ENCODE data around the gene IER5. TPM values are rescaled to one million over a fixed set of nuclear protein-coding genes. Genes with fewer than 3 reads are reported as not detected.

The IER5 gene
- total and polyA plus RNA-seq, 2 of the 13 experiments (the other 11 are each of a cell fraction or from before 2014, with no cell fraction given) = 2.5 to 3.5 TPM

DNA sequence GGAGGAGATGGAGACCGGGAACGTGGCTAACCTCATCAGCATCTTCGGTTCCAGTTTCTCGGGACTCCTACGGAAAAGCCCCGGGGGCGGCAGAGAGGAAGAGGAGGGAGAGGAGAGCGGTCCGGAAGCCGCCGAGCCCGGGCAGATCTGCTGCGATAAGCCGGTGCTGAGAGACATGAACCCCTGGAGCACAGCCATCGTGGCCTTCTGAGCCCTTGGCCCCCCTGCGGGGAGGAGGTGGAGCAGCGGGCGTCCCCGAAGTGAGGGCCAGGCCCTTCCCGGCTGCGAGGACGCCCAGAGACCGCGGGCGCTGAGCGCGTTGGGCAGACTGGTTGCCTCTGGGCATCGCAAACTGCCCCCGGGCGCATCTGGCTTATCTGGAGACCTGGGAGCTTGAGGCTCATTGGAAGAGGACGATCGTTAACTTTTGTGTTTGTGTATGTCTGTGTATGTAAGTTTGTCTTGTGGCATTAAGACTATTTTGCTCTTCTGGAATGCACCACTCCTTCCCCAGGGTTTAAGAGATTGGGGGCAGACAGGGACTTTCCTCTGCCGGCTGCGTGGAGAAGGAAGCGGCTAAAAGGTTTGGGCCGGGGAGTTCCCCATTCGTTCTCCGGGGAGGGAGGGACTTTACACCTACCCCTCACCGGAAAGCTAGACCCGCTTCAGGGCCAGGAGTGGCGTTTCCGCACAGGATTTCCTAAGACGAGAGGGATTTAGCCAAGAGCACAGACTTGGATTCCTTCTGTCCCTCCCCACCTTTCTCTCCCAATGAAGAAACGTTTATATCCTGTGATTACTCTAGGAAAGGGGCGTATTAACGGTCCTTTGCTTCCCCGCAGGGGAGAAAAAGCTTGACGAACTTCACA, 1.4 kb downstream of the IER5 start (continued):
- TF ChIP-seq ZBTB39 (CRISPR knock-in tag; IDR thresholded peaks at IDR 0.05) = 0 out of 2 replicates have a peak, but pooled peaks have one; percentile 36
- TF ChIP-seq PLRG1 (conservative IDR thresholded peaks at IDR 0.05) = no peak
- TF ChIP-seq ARID4A (CRISPR knock-in tag; IDR thresholded peaks at IDR 0.05; ENCODE audit: borderline replicate concordance) = peak; percentile 74
- no peak for TF ChIP-seq IRF1 (CRISPR knock-in tag; IDR thresholded peaks at IDR 0.05; ENCODE audit: low read depth)
- no peak for TF ChIP-seq ZNF670 (CRISPR knock-in tag; IDR thresholded peaks at IDR 0.05; ENCODE audit: borderline replicate concordance)
- TF ChIP-seq, protein P1, sequence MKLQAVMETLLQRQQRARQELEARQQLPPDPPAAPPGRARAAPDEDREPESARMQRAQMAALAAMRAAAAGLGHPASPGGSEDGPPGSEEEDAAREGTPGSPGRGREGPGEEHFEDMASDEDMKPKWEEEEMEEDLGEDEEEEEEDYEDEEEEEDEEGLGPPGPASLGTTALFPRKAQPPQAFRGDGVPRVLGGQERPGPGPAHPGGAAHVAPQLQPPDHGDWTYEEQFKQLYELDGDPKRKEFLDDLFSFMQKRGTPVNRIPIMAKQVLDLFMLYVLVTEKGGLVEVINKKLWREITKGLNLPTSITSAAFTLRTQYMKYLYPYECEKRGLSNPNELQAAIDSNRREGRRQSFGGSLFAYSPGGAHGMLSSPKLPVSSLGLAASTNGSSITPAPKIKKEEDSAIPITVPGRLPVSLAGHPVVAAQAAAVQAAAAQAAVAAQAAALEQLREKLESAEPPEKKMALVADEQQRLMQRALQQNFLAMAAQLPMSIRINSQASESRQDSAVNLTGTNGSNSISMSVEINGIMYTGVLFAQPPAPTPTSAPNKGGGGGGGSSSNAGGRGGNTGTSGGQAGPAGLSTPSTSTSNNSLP (IDR thresholded peaks at IDR 0.05; ENCODE audit: low read depth, low read length) = no peak
- TF ChIP-seq ELF3 (CRISPR knock-in tag; IDR thresholded peaks at IDR 0.05) = no peak
- TF ChIP-seq HOXD1 (CRISPR knock-in tag; IDR thresholded peaks at IDR 0.05) = no peak
- TF ChIP-seq REL (CRISPR knock-in tag; conservative IDR thresholded peaks at IDR 0.05) = no peak
- no peak for TF ChIP-seq LCORL (IDR thresholded peaks at IDR 0.05)
- peak; percentile 26; the same call in 1 of the 2 replicates for TF ChIP-seq LCORL (CRISPR knock-in tag; IDR thresholded peaks at IDR 0.05)
- no peak for TF ChIP-seq ZNF30 (CRISPR knock-in tag; IDR thresholded peaks at IDR 0.05)
- no peak for TF ChIP-seq HOXA7 (CRISPR knock-in tag; IDR thresholded peaks at IDR 0.05)
- TF ChIP-seq RFX3 (CRISPR knock-in tag; IDR thresholded peaks at IDR 0.05) = no peak
- TF ChIP-seq RELA (CRISPR knock-in tag; IDR thresholded peaks at IDR 0.05) = no peak
- no peak for TF ChIP-seq ZNF672 (CRISPR knock-in tag; IDR thresholded peaks at IDR 0.05)
- TF ChIP-seq, protein P2, sequence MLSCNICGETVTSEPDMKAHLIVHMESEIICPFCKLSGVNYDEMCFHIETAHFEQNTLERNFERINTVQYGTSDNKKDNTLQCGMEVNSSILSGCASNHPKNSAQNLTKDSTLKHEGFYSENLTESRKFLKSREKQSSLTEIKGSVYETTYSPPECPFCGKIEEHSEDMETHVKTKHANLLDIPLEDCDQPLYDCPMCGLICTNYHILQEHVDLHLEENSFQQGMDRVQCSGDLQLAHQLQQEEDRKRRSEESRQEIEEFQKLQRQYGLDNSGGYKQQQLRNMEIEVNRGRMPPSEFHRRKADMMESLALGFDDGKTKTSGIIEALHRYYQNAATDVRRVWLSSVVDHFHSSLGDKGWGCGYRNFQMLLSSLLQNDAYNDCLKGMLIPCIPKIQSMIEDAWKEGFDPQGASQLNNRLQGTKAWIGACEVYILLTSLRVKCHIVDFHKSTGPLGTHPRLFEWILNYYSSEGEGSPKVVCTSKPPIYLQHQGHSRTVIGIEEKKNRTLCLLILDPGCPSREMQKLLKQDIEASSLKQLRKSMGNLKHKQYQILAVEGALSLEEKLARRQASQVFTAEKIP (CRISPR knock-in tag; IDR thresholded peaks at IDR 0.05; ENCODE audit: borderline replicate concordance) = no peak
- no peak for TF ChIP-seq ZMAT3 (CRISPR knock-in tag; conservative IDR thresholded peaks at IDR 0.05)
- TF ChIP-seq DMAP1 (CRISPR knock-in tag; IDR thresholded peaks at IDR 0.05) = peak; percentile 39; the same call in 1 of the 2 replicates
